Nephron progenitor cell (in vitro differentiated cells): ENCODE results near the gene STRA6.

ENCODE experiments used
- DNase-seq: peaks from one replicate; pipeline ENCODE4 v3.0.0; 2021
- H3K27ac Mint-ChIP-seq: 2 replicates; pipeline ENCODE4 v1.8.0; 2021; ENCODE audit warnings: mild to moderate bottlenecking, moderate library complexity, mixed read lengths
- H3K27me3 Mint-ChIP-seq: 2 replicates; pipeline ENCODE4 v1.8.0; 2021; ENCODE audit warnings: mild to moderate bottlenecking, low read depth, mixed read lengths; ENCODE audit not compliant: poor library complexity
- H3K36me3 Mint-ChIP-seq: 2 replicates; pipeline ENCODE4 v1.8.0; 2021; ENCODE audit warnings: low read depth, mixed read lengths
- H3K4me1 Mint-ChIP-seq: 2 replicates; pipeline ENCODE4 v1.8.0; 2021; ENCODE audit warnings: mixed read lengths
- H3K4me3 Mint-ChIP-seq: 2 replicates; pipeline ENCODE4 v1.8.0; 2021; ENCODE audit warnings: mild to moderate bottlenecking, moderate library complexity, mixed read lengths
- H3K9me3 Mint-ChIP-seq: 2 replicates; pipeline ENCODE4 v1.8.0; 2021; ENCODE audit warnings: mild to moderate bottlenecking, moderate library complexity, mixed read lengths
- CTCF ChIP-seq: fragments of 200-600 bp; sonication (generic); IDR thresholded peaks from 2 replicates; pipeline ENCODE4 v1.5.0; 2021; ENCODE audit warnings: antibody characterized with exemption

The STRA6 gene

GRCh38 chr15:74225928-74226327 lies 23.3 kb upstream of the STRA6 start:
- no peak for DNase-seq
- H3K27me3 Mint-ChIP-seq, result no peaks in the 10 kb centered on the region
- TF ChIP-seq CTCF, result no peak
- no peak overlapping the region for H3K4me3 Mint-ChIP-seq
- H3K36me3 Mint-ChIP-seq, result no peaks in the 10 kb centered on the region
- H3K4me1 Mint-ChIP-seq, result peaks cover 100% of the 10 kb centered on the region
- H3K9me3 Mint-ChIP-seq, result no peaks in the 10 kb centered on the region
- H3K27ac Mint-ChIP-seq, result no peak overlapping the region

- Mint-ChIP-seq H3K27ac (peak overlapping the region; percentile 61), H3K9me3 (no peaks in the 10 kb centered on the region), H3K36me3 (no peaks in the 10 kb centered on the region), H3K4me1 (peaks cover 88% of the 10 kb centered on the region), H3K4me3 (peak overlapping the region; percentile 52), H3K27me3 (no peaks in the 10 kb centered on the region)
- no peak for DNase-seq
- TF ChIP-seq CTCF, result no peak
Observed at GRCh38 chr15:74222240-74223119, 19.9 kb upstream of the STRA6 start.

- Mint-ChIP-seq H3K36me3 (no peaks in the 10 kb centered on the region), H3K27me3 (no peaks in the 10 kb centered on the region), H3K9me3 (no peaks in the 10 kb centered on the region), H3K4me1 (peaks cover 88% of the 10 kb centered on the region), H3K27ac (peak overlapping the region; percentile 73), H3K4me3 (peak overlapping the region; percentile 40)
- no peak for DNase-seq
- no peak for TF ChIP-seq CTCF
Observed at GRCh38 chr15:74221399-74222239, 19.0 kb upstream of the STRA6 start.

- no peak for TF ChIP-seq CTCF
- no peak for DNase-seq
- peak overlapping the region; percentile 58 for H3K4me3 Mint-ChIP-seq
- H3K9me3 Mint-ChIP-seq, result no peaks in the 10 kb centered on the region
- H3K4me1 Mint-ChIP-seq, result peaks cover 87% of the 10 kb centered on the region
- H3K27me3 Mint-ChIP-seq, result no peaks in the 10 kb centered on the region
- H3K36me3 Mint-ChIP-seq, result no peaks in the 10 kb centered on the region
- H3K27ac Mint-ChIP-seq, result peak overlapping the region; percentile 73
Observed at GRCh38 chr15:74220475-74221248, 18.1 kb upstream of the STRA6 start.

- DNase-seq, result no peak
- Mint-ChIP-seq H3K27ac (peak overlapping the region; percentile 71), H3K4me1 (peaks cover 87% of the 10 kb centered on the region), H3K36me3 (no peaks in the 10 kb centered on the region), H3K27me3 (no peaks in the 10 kb centered on the region), H3K9me3 (no peaks in the 10 kb centered on the region), H3K4me3 (no peak overlapping the region)
- TF ChIP-seq CTCF, result no peak
Observed at GRCh38 chr15:74217907-74218885, 15.6 kb upstream of the STRA6 start.
